ENCODE results near the gene LAT.

LAT gene

GRCh38 chr16:29009050-29009837 lies 24.4 kb downstream of the LAT start:
- peak; percentile 32 to 40 for DNase-seq

DNA sequence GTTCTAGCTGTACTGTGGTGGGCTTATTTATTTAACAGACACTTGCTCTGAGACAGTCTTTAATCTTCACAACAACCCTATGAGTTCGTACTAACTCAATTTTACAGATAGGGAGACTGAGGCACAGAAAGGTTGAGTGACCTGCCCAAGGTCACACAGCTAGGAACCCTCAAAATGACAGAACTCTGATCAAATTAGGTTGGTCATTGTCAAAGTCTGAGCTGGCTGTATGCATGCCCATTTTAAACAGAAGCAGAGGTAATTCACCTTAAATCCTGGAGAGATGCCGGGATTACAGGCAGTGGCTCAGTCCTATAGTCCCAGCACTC lies 24.9 kb downstream of the LAT start:
- no peak for DNase-seq

- no peak for DNase-seq
Measured at GRCh38 chr16:29011112-29011511, 26.3 kb downstream of the LAT start.

DNA sequence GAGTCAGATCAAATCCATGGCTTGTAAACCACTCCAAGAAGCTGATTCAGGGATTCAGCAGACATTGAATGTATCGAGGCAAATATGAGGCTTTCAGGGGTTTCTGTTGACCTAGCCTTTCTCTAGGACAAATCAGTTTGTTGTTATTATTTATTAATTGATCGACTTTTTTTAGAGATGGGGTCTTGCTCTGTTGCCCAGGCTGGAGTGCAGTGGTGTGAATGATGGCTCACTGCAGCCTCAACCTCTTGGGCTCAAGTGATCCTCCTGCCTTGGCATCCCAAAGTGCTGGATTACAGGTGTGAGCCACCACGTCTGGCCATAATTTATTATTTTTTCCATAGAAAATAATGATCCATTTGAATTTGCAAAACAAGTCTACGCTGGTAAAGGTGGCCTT lies 27.0 kb downstream of the LAT start:
- DNase-seq, result no peak

GRCh38 chr16:29012913-29013553 lies 28.2 kb downstream of the LAT start:
- DNase-seq, result no peak

GRCh38 chr16:29014561-29015069 lies 29.8 kb downstream of the LAT start:
- DNase-seq, result no peak

GRCh38 chr16:29022196-29022595 lies 37.3 kb downstream of the LAT start:
- DNase-seq, result no peak

- peak; percentile 4 to 15 for DNase-seq
Measured at GRCh38 chr16:29023279-29024277, 38.7 kb downstream of the LAT start.

- DNase-seq, result no peak
Measured at GRCh38 chr16:29024278-29024677, 39.4 kb downstream of the LAT start.

DNA sequence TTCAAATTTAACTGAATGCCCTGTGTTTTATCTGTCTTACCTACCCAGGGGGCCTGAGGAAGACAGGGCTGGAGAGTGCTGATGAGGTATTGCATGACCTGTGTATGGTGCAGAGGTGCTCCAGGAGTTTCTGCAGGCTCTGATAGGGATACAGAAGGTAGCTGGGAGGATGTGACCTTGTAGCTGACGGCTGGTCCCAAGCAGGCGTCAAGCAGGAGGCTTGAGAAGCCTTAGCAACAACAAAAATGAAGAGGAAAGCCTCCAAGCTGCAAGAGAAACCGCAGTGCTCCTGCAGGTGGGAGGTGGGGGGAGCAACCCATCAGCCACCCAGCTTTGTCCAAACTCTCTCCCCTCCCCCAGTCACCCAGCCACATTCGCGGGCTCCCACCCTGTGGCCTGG lies 40.4 kb downstream of the LAT start:
- no peak for DNase-seq

GRCh38 chr16:29025735-29026134 lies 40.9 kb downstream of the LAT start:
- DNase-seq, result no peak

GRCh38 chr16:29028457-29029167 lies 43.8 kb downstream of the LAT start:
- DNase-seq, result no peak

DNA sequence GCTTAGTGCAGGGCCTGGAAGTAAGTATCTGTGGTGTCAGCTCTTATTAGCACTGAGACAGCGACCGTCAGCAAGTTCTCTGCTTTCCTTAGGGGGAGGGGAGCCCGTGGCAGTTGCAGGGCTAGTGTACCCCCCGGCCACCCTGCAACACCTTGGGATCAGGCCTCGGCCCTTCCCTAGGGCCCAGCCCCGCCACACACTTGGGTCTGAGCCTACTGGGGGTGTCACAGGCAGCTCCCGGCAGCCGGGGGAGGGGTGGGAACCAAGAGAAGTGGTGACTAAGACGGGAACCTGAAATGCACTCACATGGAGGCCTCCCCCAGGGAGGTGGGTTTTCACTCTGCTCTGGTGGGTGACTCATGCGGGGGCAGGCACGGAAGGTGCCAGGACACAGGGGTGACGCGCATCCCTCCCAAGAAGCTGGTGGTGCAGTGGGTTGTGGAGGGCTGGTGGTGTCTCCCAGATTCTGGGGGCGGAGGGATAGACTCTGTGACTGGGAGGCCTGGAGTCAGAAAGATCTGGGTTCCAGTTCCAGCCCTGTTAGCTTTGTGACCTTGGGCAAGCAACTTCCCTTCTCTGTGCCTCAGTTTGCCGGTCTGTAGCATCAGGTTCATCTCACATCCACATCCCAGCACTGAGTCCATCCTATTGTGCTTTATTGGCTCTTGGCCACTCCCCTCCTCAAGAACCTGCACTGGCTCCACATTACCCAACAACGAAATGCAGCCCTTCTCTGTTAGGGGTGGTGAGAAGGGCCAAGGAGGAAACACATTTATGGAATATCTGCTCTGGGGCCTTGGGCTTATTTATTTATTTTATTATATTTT lies 44.5 kb downstream of the LAT start:
- DNase-seq, result peak; percentile 38 to 57

- DNase-seq, result no peak
Measured at GRCh38 chr16:29030086-29030840, 45.4 kb downstream of the LAT start.
